ENCODE measurements around the gene TNRC6A. TPM values are rescaled to one million over a fixed set of nuclear protein-coding genes. Genes with fewer than 3 reads are reported as not detected.

Gene TNRC6A
- total RNA-seq, 2 experiments from 2014 or later = 38.1 to 60.3 TPM

- TF ChIP-seq CTCF (conservative IDR thresholded peaks at IDR 0.05; ENCODE audit: low read length) (no peak), EZH2phosphoT487 (IDR thresholded peaks at IDR 0.05; ENCODE audit: borderline replicate concordance, low read depth, low read length) (no peak)
- H4K20me1 ChIP-seq (ENCODE audit: insufficient read depth, low read length) = peaks cover 18% of the 10 kb centered on the region
- POLR2A ChIA-PET = interaction anchor here (0.6 to 0.9 kb wide), 3 partner anchors 68 to 708 kb away, joined by 3 to 4 read pairs (median 3); no protein-coding TSS in a partner anchor
- TSS peak; percentile 89 for BruUV-seq (replicated peaks)
- peak overlapping the region; percentile 77 for H3K4me2 ChIP-seq (ENCODE audit: low read length)
- peak overlapping the region; percentile 95 for H3K4me3 ChIP-seq (ENCODE audit: low read depth, low read length, poor library complexity, severe bottlenecking)
- DNase-seq (ENCODE audit: low spot score) = no peak
- H2AFZ ChIP-seq (ENCODE audit: low read length) = peak overlapping the region; percentile 97
- intact Hi-C loops (cut with micrococcal nuclease; ENCODE audit: unreplicated experiment) = no loop called here
- no peaks in the 10 kb centered on the region for H3K9me3 ChIP-seq (ENCODE audit: low read length)
- H3K79me2 ChIP-seq (ENCODE audit: insufficient read depth, low read depth, low read length) = peaks cover 46% of the 10 kb centered on the region
- CTCF ChIA-PET (ENCODE audit: unreplicated experiment) = no interaction called here
- peaks cover 30% of the 10 kb centered on the region for H3K36me3 ChIP-seq (ENCODE audit: insufficient read depth, low read length)
- peak overlapping the region; percentile 80 for H3K27ac ChIP-seq (ENCODE audit: low read depth, low read length, poor library complexity, severe bottlenecking)
- H3K4me1 ChIP-seq (ENCODE audit: insufficient read depth, low read length, poor library complexity, severe bottlenecking) = peaks cover 24% of the 10 kb centered on the region
- no peaks in the 10 kb centered on the region for H3K9me2 ChIP-seq (ENCODE audit: insufficient read depth, low read length)
Observed at GRCh38 chr16:24728891-24729242, 584 bp upstream of the TNRC6A start.

- Histone ChIP-seq H3K79me2 (ENCODE audit: insufficient read depth, low read depth, low read length) (peaks cover 56% of the 10 kb centered on the region), H3K4me1 (ENCODE audit: insufficient read depth, low read length, poor library complexity, severe bottlenecking) (peaks cover 24% of the 10 kb centered on the region), H3K36me3 (ENCODE audit: insufficient read depth, low read length) (peaks cover 43% of the 10 kb centered on the region), H3K4me2 (ENCODE audit: low read length) (peak overlapping the region; percentile 92), H2AFZ (ENCODE audit: low read length) (peak overlapping the region; percentile 97), H3K4me3 (ENCODE audit: low read depth, low read length, poor library complexity, severe bottlenecking) (peak overlapping the region; percentile 95), H3K27ac (ENCODE audit: low read depth, low read length, poor library complexity, severe bottlenecking) (peak overlapping the region; percentile 80), H4K20me1 (ENCODE audit: insufficient read depth, low read length) (peaks cover 18% of the 10 kb centered on the region), H3K9me2 (ENCODE audit: insufficient read depth, low read length) (no peaks in the 10 kb centered on the region), H3K9me3 (ENCODE audit: low read length) (no peaks in the 10 kb centered on the region)
- TF ChIP-seq CTCF (conservative IDR thresholded peaks at IDR 0.05; ENCODE audit: low read length) (no peak), EZH2phosphoT487 (IDR thresholded peaks at IDR 0.05; ENCODE audit: borderline replicate concordance, low read depth, low read length) (no peak)
- ChIA-PET POLR2A (interaction anchor here (0.6 to 1.0 kb wide), 11 partner anchors 25 to 318 kb away, joined by 3 to 9 read pairs (median 4); no protein-coding TSS in a partner anchor), CTCF (ENCODE audit: unreplicated experiment) (no interaction called here)
- no TSS peak for BruUV-seq (replicated peaks)
- intact Hi-C loops (cut with micrococcal nuclease; ENCODE audit: unreplicated experiment) = loop anchor here (1.0 kb wide), 1 partner anchor 191 kb away; the partner anchor contains the start of gene RBBP6
- DNase-seq (ENCODE audit: low spot score) = peak; percentile 21
Observed at GRCh38 chr16:24729951-24730815, 732 bp downstream of the TNRC6A start.

- H3K9me3 ChIP-seq (ENCODE audit: low read length) = no peaks in the 10 kb centered on the region
- H3K27ac ChIP-seq (ENCODE audit: low read depth, low read length, poor library complexity, severe bottlenecking) = no peak overlapping the region
- H2AFZ ChIP-seq (ENCODE audit: low read length) = no peak overlapping the region
- no peaks in the 10 kb centered on the region for H3K9me2 ChIP-seq (ENCODE audit: insufficient read depth, low read length)
- H3K4me3 ChIP-seq (ENCODE audit: low read depth, low read length, poor library complexity, severe bottlenecking) = peak overlapping the region; percentile 95
- CTCF ChIA-PET (ENCODE audit: unreplicated experiment) = no interaction called here
- H3K36me3 ChIP-seq (ENCODE audit: insufficient read depth, low read length) = peaks cover 48% of the 10 kb centered on the region
- DNase-seq (ENCODE audit: low spot score) = no peak
- BruUV-seq (replicated peaks) = TSS peak; percentile 61
- TF ChIP-seq EZH2phosphoT487 (IDR thresholded peaks at IDR 0.05; ENCODE audit: borderline replicate concordance, low read depth, low read length) (no peak), CTCF (conservative IDR thresholded peaks at IDR 0.05; ENCODE audit: low read length) (no peak)
- peaks cover 64% of the 10 kb centered on the region for H3K79me2 ChIP-seq (ENCODE audit: insufficient read depth, low read depth, low read length)
- peaks cover 18% of the 10 kb centered on the region for H4K20me1 ChIP-seq (ENCODE audit: insufficient read depth, low read length)
- intact Hi-C loops (cut with micrococcal nuclease; ENCODE audit: unreplicated experiment) = loop anchor here (1.0 kb wide), 1 partner anchor 192 kb away; the partner anchor contains the start of gene RBBP6
- H3K4me1 ChIP-seq (ENCODE audit: insufficient read depth, low read length, poor library complexity, severe bottlenecking) = peaks cover 24% of the 10 kb centered on the region
- POLR2A ChIA-PET = interaction anchor here (0.7 to 1.0 kb wide), 7 partner anchors 24 to 318 kb away, joined by 3 to 9 read pairs (median 3); no protein-coding TSS in a partner anchor
- H3K4me2 ChIP-seq (ENCODE audit: low read length) = peak overlapping the region; percentile 92
Observed at GRCh38 chr16:24730914-24731313, 1.5 kb downstream of the TNRC6A start.

All from OCI-LY7 (cell line).